ES-I3 (cell line): ENCODE measurements around the gene GFOD1.

ENCODE experiments used
- H3K36me3 ChIP-seq: 2 replicates; pipeline ENCODE4 v1.6.1; 2013; ENCODE audit warnings: mild to moderate bottlenecking, low read length, control low read depth, moderate library complexity; ENCODE audit not compliant: insufficient read depth
- H3K4me1 ChIP-seq: 2 replicates; pipeline ENCODE4 v1.6.1; 2013; ENCODE audit warnings: mild to moderate bottlenecking, control low read depth, low read length; ENCODE audit not compliant: insufficient read depth
- H3K9ac ChIP-seq: 2 replicates; pipeline ENCODE4 v1.6.1; 2013; ENCODE audit warnings: low read depth, mild to moderate bottlenecking, low read length, moderate library complexity
- H3K9me3 ChIP-seq: 2 replicates; pipeline ENCODE4 v1.6.1; 2013; ENCODE audit warnings: mild to moderate bottlenecking, low read length, moderate library complexity; ENCODE audit not compliant: control insufficient read depth, insufficient read depth

Gene GFOD1

GRCh38 chr6:13351271-13351670 lies 136.1 kb downstream of the GFOD1 start:
- Histone ChIP-seq H3K36me3 (no peaks in the 10 kb centered on the region), H3K4me1 (peaks cover 28% of the 10 kb centered on the region), H3K9me3 (no peaks in the 10 kb centered on the region), H3K9ac (no peak overlapping the region)

GRCh38 chr6:13349811-13350506 lies 137.4 kb downstream of the GFOD1 start:
- Histone ChIP-seq H3K9me3 (no peaks in the 10 kb centered on the region), H3K9ac (no peak overlapping the region), H3K4me1 (peaks cover 17% of the 10 kb centered on the region), H3K36me3 (no peaks in the 10 kb centered on the region)

GRCh38 chr6:13348334-13349113 lies 138.9 kb downstream of the GFOD1 start:
- Histone ChIP-seq H3K9ac (no peak overlapping the region), H3K36me3 (no peaks in the 10 kb centered on the region), H3K9me3 (no peaks in the 10 kb centered on the region), H3K4me1 (peaks cover 9% of the 10 kb centered on the region)

- H3K9ac ChIP-seq = no peak overlapping the region
Observed at GRCh38 chr6:13346245-13346644, 141.2 kb downstream of the GFOD1 start.

GRCh38 chr6:13342414-13343019 lies 144.9 kb downstream of the GFOD1 start:
- 0 out of 2 replicates have a peak, but pooled peaks cover 2% of the 10 kb centered on the region for H3K4me1 ChIP-seq
- no peaks in the 10 kb centered on the region for H3K9me3 ChIP-seq
- no peak overlapping the region for H3K9ac ChIP-seq

More at GRCh38 chr6:13346245-13346644, 141.2 kb downstream of the GFOD1 start:
- H3K4me1 ChIP-seq = peaks cover 8% of the 10 kb centered on the region
- H3K9me3 ChIP-seq = no peaks in the 10 kb centered on the region
- no peaks in the 10 kb centered on the region for H3K36me3 ChIP-seq

GRCh38 chr6:13339863-13340630 lies 147.4 kb downstream of the GFOD1 start:
- Histone ChIP-seq H3K9me3 (no peaks in the 10 kb centered on the region), H3K9ac (no peak overlapping the region), H3K4me1 (no peaks in the 10 kb centered on the region)

More at GRCh38 chr6:13342414-13343019, 144.9 kb downstream of the GFOD1 start:
- no peaks in the 10 kb centered on the region for H3K36me3 ChIP-seq

GRCh38 chr6:13338038-13338437 lies 149.4 kb downstream of the GFOD1 start:
- Histone ChIP-seq H3K36me3 (no peaks in the 10 kb centered on the region), H3K9me3 (no peaks in the 10 kb centered on the region), H3K9ac (no peak overlapping the region), H3K4me1 (no peaks in the 10 kb centered on the region)

More at GRCh38 chr6:13339863-13340630, 147.4 kb downstream of the GFOD1 start:
- no peaks in the 10 kb centered on the region for H3K36me3 ChIP-seq

GRCh38 chr6:13336553-13336952 lies 150.8 kb downstream of the GFOD1 start:
- Histone ChIP-seq H3K9ac (no peak overlapping the region), H3K9me3 (no peaks in the 10 kb centered on the region), H3K4me1 (no peaks in the 10 kb centered on the region), H3K36me3 (no peaks in the 10 kb centered on the region)

- no peaks in the 10 kb centered on the region for H3K36me3 ChIP-seq
Observed at GRCh38 chr6:13334953-13335352, 152.4 kb downstream of the GFOD1 start.

GRCh38 chr6:13332349-13332706 lies 155.1 kb downstream of the GFOD1 start:
- no peaks in the 10 kb centered on the region for H3K36me3 ChIP-seq
- H3K9ac ChIP-seq = no peak overlapping the region
- no peaks in the 10 kb centered on the region for H3K4me1 ChIP-seq
- H3K9me3 ChIP-seq = no peaks in the 10 kb centered on the region

More at GRCh38 chr6:13334953-13335352, 152.4 kb downstream of the GFOD1 start:
- Histone ChIP-seq H3K9me3 (no peaks in the 10 kb centered on the region), H3K9ac (no peak overlapping the region), H3K4me1 (no peaks in the 10 kb centered on the region)

- Histone ChIP-seq H3K4me1 (no peaks in the 10 kb centered on the region), H3K9ac (no peak overlapping the region), H3K9me3 (no peaks in the 10 kb centered on the region), H3K36me3 (no peaks in the 10 kb centered on the region)
Observed at GRCh38 chr6:13331516-13332348, 155.7 kb downstream of the GFOD1 start.

GRCh38 chr6:13328875-13329183 lies 158.6 kb downstream of the GFOD1 start:
- H3K9ac ChIP-seq = peak overlapping the region; percentile 96
- H3K9me3 ChIP-seq = no peaks in the 10 kb centered on the region
- no peaks in the 10 kb centered on the region for H3K4me1 ChIP-seq
- 0 out of 2 replicates have a peak, but pooled peaks cover 5% of the 10 kb centered on the region for H3K36me3 ChIP-seq

GRCh38 chr6:13328076-13328874 lies 159.1 kb downstream of the GFOD1 start, which contains the start of gene TBC1D7:
TBC1D7 (minus strand) TSS chr6:13328537; CDS start chr6:13326898, 1,639 bp downstream.
- H3K4me1 ChIP-seq = no peaks in the 10 kb centered on the region
- H3K36me3 ChIP-seq = 0 out of 2 replicates have a peak, but pooled peaks cover 5% of the 10 kb centered on the region
- H3K9me3 ChIP-seq = no peaks in the 10 kb centered on the region
- H3K9ac ChIP-seq = peak within 1 kb of the TSS; percentile 96
